ENCODE results near the gene CHIC2.
"Not testable (repeated sequence)": the region's sequence is repeated elsewhere in the genome, so short reads cannot be mapped to it uniquely, and the experiment has no call there.

Gene CHIC2

GRCh38 chr4:54064317-54065111, at the start of gene CHIC2:
Gene CHIC2 (minus strand): TSS chr4:54064605. CDS start chr4:54064300, 305 bp downstream.
- peak; percentile 79 for DNase-seq

- DNase-seq, result not testable (repeated sequence)
Observed at GRCh38 chr4:54113206-54113605, 48.8 kb upstream of the CHIC2 start.

GRCh38 chr4:54110019-54110416, 45.6 kb upstream of the CHIC2 start:
- DNase-seq, result no peak

GRCh38 chr4:54109241-54110018, 45.0 kb upstream of the CHIC2 start:
- no peak for DNase-seq

- DNase-seq, result no peak
Observed at GRCh38 chr4:54107951-54108748, 43.7 kb upstream of the CHIC2 start.

- no peak for DNase-seq
Observed at GRCh38 chr4:54104907-54105306, 40.5 kb upstream of the CHIC2 start.

GRCh38 chr4:54103190-54103574, 38.8 kb upstream of the CHIC2 start:
- DNase-seq, result no peak

GRCh38 chr4:54102531-54103106, 38.2 kb upstream of the CHIC2 start:
- no peak for DNase-seq

GRCh38 chr4:54101190-54102041, 37.0 kb upstream of the CHIC2 start:
- DNase-seq, result peak; percentile 7

GRCh38 chr4:54100595-54101189, 36.3 kb upstream of the CHIC2 start:
- DNase-seq, result no peak

GRCh38 chr4:54099748-54100574, 35.6 kb upstream of the CHIC2 start, which contains the start of gene GSX2:
Gene GSX2 (plus strand): TSS chr4:54100163. CDS start chr4:54100345, 182 bp downstream.
- DNase-seq, result no peak

GRCh38 chr4:54099287-54099747, 34.9 kb upstream of the CHIC2 start:
- DNase-seq, result peak; percentile 22

GRCh38 chr4:54098375-54098774, 34.0 kb upstream of the CHIC2 start:
- DNase-seq, result no peak

- DNase-seq, result no peak
Observed at GRCh38 chr4:54097152-54097551, 32.7 kb upstream of the CHIC2 start.

- no peak for DNase-seq
Observed at GRCh38 chr4:54096295-54096962, 32.0 kb upstream of the CHIC2 start.

GRCh38 chr4:54095110-54095825, 30.9 kb upstream of the CHIC2 start:
- DNase-seq, result no peak

GRCh38 chr4:54094451-54094850, 30.0 kb upstream of the CHIC2 start:
- no peak for DNase-seq

GRCh38 chr4:54093324-54094240, 29.2 kb upstream of the CHIC2 start:
- DNase-seq, result no peak
